ENCODE measurements around the gene CD69.

CD69 gene

DNA sequence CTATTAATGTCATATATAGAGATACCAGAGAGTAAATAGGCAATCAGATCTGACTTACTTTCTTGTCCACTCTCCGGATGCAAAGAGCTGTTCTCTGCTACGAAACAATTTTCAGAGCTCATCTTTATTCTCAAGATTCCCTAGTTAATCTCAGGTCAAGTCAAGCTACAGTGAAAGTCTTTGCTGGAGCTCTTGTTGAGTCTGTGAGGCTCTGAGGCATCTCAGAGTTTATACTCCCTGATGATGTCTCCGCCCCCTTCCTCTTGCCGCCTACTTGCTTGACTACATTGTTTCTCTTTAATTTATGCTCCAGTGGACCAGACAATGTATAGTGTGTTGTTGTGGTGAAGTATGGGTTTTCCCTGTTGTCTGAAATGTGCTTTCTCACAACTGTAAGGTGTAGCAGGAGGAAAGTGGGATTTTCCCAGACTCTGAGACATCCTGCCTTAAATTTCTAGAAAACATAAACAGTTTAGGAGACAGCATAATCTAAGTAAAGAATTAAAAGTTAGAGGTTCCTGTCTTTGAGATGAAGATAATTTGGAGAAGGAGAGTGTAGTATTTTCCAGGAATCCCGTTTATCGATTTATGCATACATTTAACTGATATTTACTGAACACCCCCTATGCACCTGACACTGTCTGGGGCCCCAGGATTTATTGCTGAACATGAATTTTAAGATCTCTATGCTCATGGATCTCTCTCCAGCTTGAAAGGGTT is at the start of gene CD69:
Gene CD69, minus strand, starts transcription at position 203 of the 720 bp plus-strand sequence. Its CDS starts 81 bp downstream, at position 122.
- DNase-seq (ENCODE audit: low spot score) = no peak

DNA sequence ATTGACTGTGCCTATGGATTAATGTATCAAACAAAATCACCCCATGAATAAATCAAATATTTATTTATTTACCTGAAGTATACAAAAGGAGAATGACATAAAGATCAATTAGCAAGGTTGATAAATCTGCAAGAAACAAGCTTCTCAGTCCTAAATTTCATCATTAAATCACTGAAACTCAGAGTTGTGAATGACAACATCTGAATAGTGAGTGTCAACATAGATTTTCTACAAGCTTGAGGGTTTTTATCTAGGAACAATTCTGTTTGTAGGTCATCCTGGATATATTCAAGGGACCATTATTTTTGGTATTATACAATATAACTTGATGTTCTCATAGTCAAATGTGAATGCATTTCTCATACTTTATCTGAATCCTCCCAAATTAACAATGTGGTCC is 49.2 kb upstream of the CD69 start:
- DNase-seq (ENCODE audit: low spot score) = no peak

- no peak for DNase-seq (ENCODE audit: low spot score)
These were observed 48.6 kb upstream of the CD69 start for GRCh38 chr12:9809338-9809737.

DNA sequence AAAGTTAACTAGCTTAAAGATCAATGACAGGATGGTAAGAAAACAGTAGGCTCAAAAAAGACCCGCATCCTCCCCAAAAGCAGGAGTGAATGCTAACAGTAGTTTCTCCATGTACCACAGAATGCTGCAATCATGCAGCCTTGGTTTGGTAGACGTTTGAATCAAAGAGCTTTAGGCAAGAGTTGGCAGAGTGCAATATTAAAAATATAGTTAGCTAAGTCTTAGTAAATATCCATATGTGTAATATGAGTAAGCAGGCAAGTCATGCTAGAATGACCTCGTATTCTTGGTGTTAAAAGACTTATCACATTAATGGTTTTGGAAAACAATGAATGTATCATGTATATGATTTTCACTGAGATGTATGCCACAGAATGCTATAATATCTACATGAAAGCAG is 47.8 kb upstream of the CD69 start:
- DNase-seq (ENCODE audit: low spot score) = no peak

- no peak for DNase-seq (ENCODE audit: low spot score)
These were observed 46.0 kb upstream of the CD69 start for GRCh38 chr12:9806714-9807113.

DNA sequence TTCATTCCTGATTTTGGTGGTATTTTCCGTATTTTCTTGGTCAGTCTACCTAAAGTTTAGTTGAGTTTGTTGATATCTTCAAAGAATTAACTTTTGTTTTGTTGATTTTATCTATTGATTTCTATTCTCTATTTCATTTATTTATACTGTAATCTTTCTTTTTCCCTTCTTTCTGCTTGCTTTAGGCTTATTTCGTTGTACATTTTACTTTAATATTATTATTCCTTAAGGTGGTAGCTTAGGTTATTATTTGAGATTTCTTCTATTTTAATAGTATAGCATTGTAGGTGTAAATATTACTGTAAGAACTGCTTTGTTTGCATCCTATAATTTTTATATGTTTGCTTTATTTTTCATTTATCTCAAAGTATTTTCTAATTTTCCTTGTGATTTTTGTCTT is 45.2 kb upstream of the CD69 start:
- no peak for DNase-seq (ENCODE audit: low spot score)

DNA sequence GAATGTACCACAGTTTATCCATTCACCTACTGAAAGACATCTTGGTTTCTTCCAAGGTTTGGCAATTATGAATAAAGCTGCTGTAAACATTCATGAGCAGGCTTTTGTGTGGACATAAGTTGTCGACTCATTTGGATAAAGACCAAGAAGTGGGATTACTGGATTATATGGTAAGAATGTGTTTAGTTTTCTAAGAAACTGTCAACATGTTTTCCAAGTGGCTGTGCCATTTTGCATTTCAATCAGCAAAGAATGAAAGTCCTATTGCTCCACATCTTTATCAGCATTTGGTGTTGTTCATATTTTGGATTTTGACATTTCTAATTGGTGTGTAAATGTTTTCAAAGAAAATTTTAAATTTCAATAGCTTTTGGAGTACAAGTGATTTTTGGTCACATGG is 39.3 kb upstream of the CD69 start:
- DNase-seq (ENCODE audit: low spot score) = no peak

GRCh38 chr12:9797722-9798619 is 37.3 kb upstream of the CD69 start:
- DNase-seq (ENCODE audit: low spot score) = no peak

GRCh38 chr12:9796971-9797370 is 36.3 kb upstream of the CD69 start:
- no peak for DNase-seq (ENCODE audit: low spot score)

GRCh38 chr12:9796346-9796745 is 35.6 kb upstream of the CD69 start:
- DNase-seq (ENCODE audit: low spot score) = no peak

- DNase-seq (ENCODE audit: low spot score) = no peak
These were observed 35.2 kb upstream of the CD69 start for GRCh38 chr12:9795945-9796344.

- no peak for DNase-seq (ENCODE audit: low spot score)
These were observed 33.9 kb upstream of the CD69 start for GRCh38 chr12:9794484-9795093.

GRCh38 chr12:9793779-9794395 is 33.2 kb upstream of the CD69 start:
- DNase-seq (ENCODE audit: low spot score) = no peak

DNA sequence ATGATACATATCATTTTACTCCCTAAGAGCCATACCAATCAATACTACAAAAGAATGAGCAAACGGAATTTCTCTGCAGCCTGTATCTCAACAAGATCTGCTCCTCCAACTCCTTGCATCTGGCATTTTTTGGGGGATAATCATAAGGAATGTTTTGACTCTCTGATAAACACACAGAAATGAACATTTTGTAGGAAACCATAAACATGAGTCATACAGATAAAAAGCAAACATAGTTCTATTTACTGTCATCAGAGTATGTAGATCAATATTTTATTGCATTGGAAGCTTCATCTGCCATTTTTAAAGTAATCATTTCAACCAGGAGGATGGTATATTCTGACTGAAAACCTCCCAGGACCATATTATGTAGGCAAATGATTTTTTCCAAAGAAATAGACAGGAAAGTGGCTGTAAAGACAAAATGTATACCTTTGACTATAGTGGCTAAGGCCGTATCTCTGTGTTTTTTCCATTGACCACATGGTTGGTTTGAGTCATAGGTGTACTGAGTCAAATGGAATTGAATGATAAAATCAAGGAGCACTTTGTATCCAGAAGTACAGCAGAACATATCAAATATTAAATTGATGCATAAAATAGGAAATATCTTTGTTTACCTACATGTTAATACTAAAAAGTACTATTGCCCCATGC is 32.4 kb upstream of the CD69 start:
- DNase-seq (ENCODE audit: low spot score) = no peak

DNA sequence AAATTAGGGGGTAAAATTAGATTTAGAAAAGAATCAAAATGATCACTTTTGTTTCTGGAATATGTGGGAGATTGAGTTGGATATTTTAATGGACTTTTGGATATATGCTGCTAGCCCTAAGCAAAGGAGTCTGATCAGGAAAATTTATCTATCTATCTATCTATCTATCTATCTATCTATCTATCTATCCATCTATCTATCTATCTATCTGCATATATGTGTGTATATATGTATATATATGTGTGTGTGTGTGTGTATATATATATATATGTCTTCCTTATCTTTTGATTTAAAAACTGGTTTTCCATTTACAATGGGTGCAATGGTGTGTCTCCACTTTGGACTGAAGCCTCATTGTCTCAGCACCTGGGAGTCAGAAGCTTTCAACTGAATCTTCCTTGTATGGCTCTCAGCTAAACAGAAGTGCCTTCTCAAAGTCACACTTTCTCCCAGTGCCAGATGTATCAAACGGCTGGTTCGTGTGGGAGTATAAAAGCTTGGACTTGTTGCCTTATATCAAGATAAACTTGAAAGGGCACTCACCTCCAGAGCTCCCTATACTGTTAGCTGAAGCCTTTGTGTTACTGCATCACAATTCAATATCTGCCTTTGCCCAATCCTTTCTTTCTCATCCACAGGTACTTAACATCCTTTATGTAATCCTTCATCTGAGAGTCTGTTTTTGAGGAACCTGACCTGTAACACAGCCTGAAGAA is 31.6 kb upstream of the CD69 start:
- no peak for DNase-seq (ENCODE audit: low spot score)

DNA sequence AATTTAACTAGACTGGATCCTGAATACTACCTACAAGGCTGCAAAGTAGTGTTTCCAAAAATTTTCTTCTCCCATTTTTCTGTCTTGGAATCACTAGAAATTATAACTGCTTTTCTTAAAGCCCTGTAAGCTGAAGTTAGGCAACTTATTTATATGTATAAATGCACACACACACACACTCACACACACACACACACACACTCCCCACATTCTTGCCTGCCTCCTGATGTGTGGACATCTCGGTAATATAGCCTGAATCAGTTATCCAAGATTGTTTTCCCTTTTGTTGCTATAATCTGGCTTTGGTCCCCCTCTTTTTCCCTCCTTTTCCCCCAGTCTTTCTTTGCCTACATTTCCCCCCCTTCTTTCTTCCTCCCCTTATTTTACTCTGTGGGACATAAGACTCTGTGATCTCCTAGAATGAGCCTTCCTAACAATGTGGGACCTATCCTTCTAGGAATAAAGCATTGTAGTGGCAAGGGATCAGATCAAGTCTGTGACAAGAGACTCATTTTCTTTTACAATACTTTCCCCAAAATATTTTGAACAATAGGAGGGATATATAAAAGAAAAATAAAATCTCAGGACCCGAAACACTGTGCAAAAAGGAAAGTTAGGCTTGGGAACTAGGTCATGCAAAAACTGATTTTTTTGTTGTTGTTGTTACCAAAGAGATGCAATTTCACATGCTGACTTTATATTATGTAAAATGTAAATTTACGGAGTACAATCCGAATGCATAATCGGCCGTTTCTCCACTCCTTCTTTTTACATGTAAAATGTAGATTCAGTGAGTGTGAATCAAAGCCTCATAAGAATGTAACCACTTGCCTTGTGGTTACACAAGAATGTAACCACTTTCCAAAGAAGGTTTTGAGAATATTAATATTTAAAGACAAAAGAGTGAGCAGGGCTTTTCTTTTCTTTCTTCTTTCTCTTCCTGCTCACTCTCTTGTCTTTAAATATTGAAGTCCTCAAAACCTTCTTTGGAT is 26.3 kb upstream of the CD69 start:
- DNase-seq (ENCODE audit: low spot score) = peak; percentile 12

DNA sequence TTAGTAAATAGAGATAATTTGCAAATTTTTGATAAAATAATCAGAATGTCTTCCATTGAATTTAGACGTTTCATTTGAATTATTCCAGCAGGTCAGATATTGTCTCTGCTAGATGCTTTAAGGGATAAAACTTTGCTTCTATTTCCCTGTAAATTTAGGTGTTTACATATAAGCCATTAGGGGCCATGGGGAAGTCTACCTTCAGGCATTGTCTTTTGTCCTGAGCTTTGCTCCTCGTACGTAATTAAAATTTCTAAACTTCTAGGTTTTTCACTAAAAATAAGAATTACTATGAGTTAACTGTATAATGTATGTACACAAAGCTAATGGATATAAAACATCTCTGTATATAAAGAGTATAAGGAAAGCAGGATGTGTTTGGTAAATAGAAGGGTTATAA is 24.1 kb upstream of the CD69 start:
- DNase-seq (ENCODE audit: low spot score) = no peak

- no peak for DNase-seq (ENCODE audit: low spot score)
These were observed 23.6 kb upstream of the CD69 start for GRCh38 chr12:9784326-9784725.

- no peak for DNase-seq (ENCODE audit: low spot score)
These were observed 22.1 kb upstream of the CD69 start for GRCh38 chr12:9782547-9783382.

All from GM03348 (cell line).